Measurements from ENCODE around the gene NIPAL4. TPM values are rescaled to one million over a fixed set of nuclear protein-coding genes. Genes with fewer than 3 reads are reported as not detected.
A peak's percentile ranks its signal among the peaks of the same experiment; 100 is the strongest.
"Not testable (repeated sequence)": the region's sequence is repeated elsewhere in the genome, so short reads cannot be mapped to it uniquely, and the experiment has no call there.

NIPAL4 gene
- 2.7 and 2.8 TPM in 2 replicates for total RNA-seq

GRCh38 chr5:157459715-157460599 lies at the start of gene NIPAL4:
Gene NIPAL4 (plus strand): TSS chr5:157460213. CDS start chr5:157460321, 108 bp downstream.
- Mint-ChIP-seq H3K27me3 (no peaks in the 10 kb centered on the region), H3K4me3 (peak within 1 kb of the TSS; percentile 84), H3K36me3 (ENCODE audit: low read depth) (peaks cover 12% of the 10 kb centered on the region), H3K4me1 (peaks cover 75% of the 10 kb centered on the region), H3K27ac (peak within 1 kb of the TSS; percentile 72), H3K9me3 (no peaks in the 10 kb centered on the region)
- TF ChIP-seq, protein P1, sequence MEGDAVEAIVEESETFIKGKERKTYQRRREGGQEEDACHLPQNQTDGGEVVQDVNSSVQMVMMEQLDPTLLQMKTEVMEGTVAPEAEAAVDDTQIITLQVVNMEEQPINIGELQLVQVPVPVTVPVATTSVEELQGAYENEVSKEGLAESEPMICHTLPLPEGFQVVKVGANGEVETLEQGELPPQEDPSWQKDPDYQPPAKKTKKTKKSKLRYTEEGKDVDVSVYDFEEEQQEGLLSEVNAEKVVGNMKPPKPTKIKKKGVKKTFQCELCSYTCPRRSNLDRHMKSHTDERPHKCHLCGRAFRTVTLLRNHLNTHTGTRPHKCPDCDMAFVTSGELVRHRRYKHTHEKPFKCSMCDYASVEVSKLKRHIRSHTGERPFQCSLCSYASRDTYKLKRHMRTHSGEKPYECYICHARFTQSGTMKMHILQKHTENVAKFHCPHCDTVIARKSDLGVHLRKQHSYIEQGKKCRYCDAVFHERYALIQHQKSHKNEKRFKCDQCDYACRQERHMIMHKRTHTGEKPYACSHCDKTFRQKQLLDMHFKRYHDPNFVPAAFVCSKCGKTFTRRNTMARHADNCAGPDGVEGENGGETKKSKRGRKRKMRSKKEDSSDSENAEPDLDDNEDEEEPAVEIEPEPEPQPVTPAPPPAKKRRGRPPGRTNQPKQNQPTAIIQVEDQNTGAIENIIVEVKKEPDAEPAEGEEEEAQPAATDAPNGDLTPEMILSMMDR (IDR thresholded peaks at IDR 0.05), result no peak
- ATAC-seq (ENCODE audit: low read depth) (peak; percentile 54), DNase-seq (peak; percentile 48)
- intact Hi-C loops (cut with micrococcal nuclease), result loop anchor here (1.0 to 2.0 kb wide), 2 partner anchors 17 to 46 kb away; no protein-coding TSS in a partner anchor
- ChIA-PET POLR2A (interaction anchor here (0.6 to 1.4 kb wide), 6 partner anchors 9 to 134 kb away, joined by 3 to 7 read pairs (median 4); no protein-coding TSS in a partner anchor), CTCF (interaction anchor here (1.1 to 4.4 kb wide), 4 partner anchors 11 to 258 kb away, joined by 3 to 23 read pairs (median 9); no protein-coding TSS in a partner anchor)

DNA sequence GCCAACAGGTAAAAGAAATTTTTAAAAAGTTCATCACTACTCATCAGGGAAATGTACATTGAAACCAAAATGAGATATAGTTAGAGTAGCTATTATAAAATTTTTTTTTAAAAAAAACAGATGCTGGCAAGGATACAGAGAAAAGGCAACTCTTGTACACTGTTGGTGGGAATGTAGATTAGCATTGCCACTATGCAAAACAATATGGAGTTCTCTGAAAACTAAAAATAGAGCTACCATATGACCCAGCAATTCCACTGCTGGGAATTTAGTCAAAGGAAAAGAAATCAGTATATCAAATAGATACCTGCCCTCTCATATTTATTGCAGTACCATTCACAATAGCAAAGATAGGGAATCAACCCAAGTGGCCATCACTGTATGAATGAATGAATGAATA lies 44.2 kb upstream of the NIPAL4 start:
- TF ChIP-seq, protein P1 (IDR thresholded peaks at IDR 0.05), result no peak
- DNase-seq (no peak), ATAC-seq (ENCODE audit: low read depth) (no peak)
- H3K27me3 Mint-ChIP-seq, result no peaks in the 10 kb centered on the region
- H3K9me3 Mint-ChIP-seq, result peaks cover 10% of the 10 kb centered on the region
- no peak overlapping the region for H3K27ac Mint-ChIP-seq
- H3K4me3 Mint-ChIP-seq, result no peak overlapping the region
- ChIA-PET CTCF (interaction anchor here (0.6 kb wide), 1 partner anchor 26 kb away, joined by 3 read pairs; no protein-coding TSS in a partner anchor), POLR2A (no interaction called here)
- peaks cover 2% of the 10 kb centered on the region for H3K4me1 Mint-ChIP-seq
- intact Hi-C loops (cut with micrococcal nuclease), result no loop called here
- no peaks in the 10 kb centered on the region for H3K36me3 Mint-ChIP-seq (ENCODE audit: low read depth)

GRCh38 chr5:157419521-157419920 lies 40.5 kb upstream of the NIPAL4 start:
- H3K27ac Mint-ChIP-seq; POLR2A ChIA-PET; H3K36me3 Mint-ChIP-seq (ENCODE audit: low read depth); ATAC-seq (ENCODE audit: low read depth); CTCF ChIA-PET; H3K9me3 Mint-ChIP-seq; H3K4me3 Mint-ChIP-seq; H3K4me1 Mint-ChIP-seq; intact Hi-C loops (cut with micrococcal nuclease); H3K27me3 Mint-ChIP-seq; DNase-seq: not testable (repeated sequence)

DNA sequence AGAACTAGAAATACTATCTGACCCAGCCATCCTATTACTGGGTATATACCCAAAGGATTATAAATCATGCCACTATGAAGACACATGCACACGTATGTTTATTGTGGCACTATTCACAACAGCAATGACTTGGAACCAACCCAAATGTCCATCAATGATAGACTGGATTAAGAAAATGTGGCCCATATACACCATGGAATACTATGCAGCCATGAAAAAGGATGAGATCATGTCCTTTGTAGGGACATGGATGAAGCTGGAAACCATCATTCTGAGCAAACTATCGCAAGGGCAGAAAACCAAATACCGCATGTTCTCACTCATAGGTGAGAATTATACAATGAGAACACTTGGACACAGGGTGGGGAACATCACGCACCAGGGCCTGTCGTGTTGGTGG lies 30.1 kb upstream of the NIPAL4 start:
- not testable (repeated sequence) for H3K9me3 Mint-ChIP-seq, H3K4me3 Mint-ChIP-seq

DNA sequence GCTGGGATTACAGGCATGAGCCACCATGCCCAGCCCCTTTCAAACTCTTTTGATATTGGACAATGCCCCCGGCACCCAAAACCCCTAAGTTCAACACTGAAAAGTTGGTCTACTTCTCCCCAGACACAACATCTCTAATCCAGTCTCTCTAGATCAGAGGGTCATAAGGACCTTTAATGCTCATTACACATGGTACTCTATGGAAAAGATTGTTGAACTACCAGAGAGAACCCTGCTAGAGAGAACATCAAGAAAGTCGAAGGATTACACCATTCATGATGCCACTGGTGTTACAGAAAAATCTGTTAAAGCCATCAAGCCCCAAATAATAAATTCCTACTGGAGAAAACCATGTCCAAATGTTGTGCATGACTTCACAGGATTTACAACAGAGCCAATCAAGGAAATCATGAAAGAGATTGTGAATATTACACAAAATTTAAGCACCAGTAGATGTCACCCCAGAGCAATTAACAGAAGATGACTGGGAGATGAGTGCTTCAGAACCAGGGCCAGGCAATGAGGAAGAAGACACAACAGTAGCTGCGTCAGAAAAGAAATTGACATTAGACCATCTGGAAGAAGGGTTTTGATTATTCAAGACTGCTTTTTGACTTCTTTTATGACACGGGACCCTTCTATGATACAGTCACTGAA lies 28.3 kb upstream of the NIPAL4 start:
- no peak for DNase-seq
- H3K4me3 Mint-ChIP-seq, result peak overlapping the region; percentile 0
- H3K4me1 Mint-ChIP-seq, result peaks cover 18% of the 10 kb centered on the region
- H3K27me3 Mint-ChIP-seq, result no peaks in the 10 kb centered on the region
- H3K9me3 Mint-ChIP-seq, result peaks cover 5% of the 10 kb centered on the region
- TF ChIP-seq, protein P1 (IDR thresholded peaks at IDR 0.05), result no peak
- intact Hi-C loops (cut with micrococcal nuclease), result loop anchor here (1.0 to 5.0 kb wide), 6 partner anchors 40 to 312 kb away; partner anchors contain the start of genes LSM11 and SOX30
- H3K27ac Mint-ChIP-seq, result peak overlapping the region; percentile 81
- ChIA-PET POLR2A (interaction anchor here (0.5 to 1.5 kb wide), 13 partner anchors 9 to 337 kb away, joined by 3 to 14 read pairs (median 3); partner anchors contain the start of gene NIPAL4), CTCF (interaction anchor here (0.7 to 6.4 kb wide), 26 partner anchors 14 to 315 kb away, joined by 3 to 49 read pairs (median 4); partner anchors contain the start of genes LSM11 and NIPAL4)
- peak; percentile 100 for ATAC-seq (ENCODE audit: low read depth)
- H3K36me3 Mint-ChIP-seq (ENCODE audit: low read depth), result no peaks in the 10 kb centered on the region

More for the DNA sequence above, 30.1 kb upstream of the NIPAL4 start:
- ATAC-seq (ENCODE audit: low read depth); DNase-seq; H3K36me3 Mint-ChIP-seq (ENCODE audit: low read depth); H3K27me3 Mint-ChIP-seq; H3K27ac Mint-ChIP-seq; POLR2A ChIA-PET: not testable (repeated sequence)
- peaks cover 15% of the 10 kb centered on the region for H3K4me1 Mint-ChIP-seq
- CTCF ChIA-PET, result interaction anchor here (1.4 to 5.6 kb wide), 3 partner anchors 42 to 288 kb away, joined by 6 to 46 read pairs (median 37); no protein-coding TSS in a partner anchor
- intact Hi-C loops (cut with micrococcal nuclease), result loop anchor here (5.0 kb wide), 2 partner anchors 112 to 222 kb away; partner anchors contain the start of gene SOX30

Data from activated B cell treated with CpG ODN at 0.5 μM for 24 hours (primary cell).